Activated naive CD4-positive, alpha-beta T cell (primary cell): ENCODE measurements around the gene FANCG.

Experiments
- DNase-seq, 4 experiments: peaks; one replicate each; lab custom pipeline; 2025; lab: John Stamatoyannopoulos, UW

The FANCG gene

DNA sequence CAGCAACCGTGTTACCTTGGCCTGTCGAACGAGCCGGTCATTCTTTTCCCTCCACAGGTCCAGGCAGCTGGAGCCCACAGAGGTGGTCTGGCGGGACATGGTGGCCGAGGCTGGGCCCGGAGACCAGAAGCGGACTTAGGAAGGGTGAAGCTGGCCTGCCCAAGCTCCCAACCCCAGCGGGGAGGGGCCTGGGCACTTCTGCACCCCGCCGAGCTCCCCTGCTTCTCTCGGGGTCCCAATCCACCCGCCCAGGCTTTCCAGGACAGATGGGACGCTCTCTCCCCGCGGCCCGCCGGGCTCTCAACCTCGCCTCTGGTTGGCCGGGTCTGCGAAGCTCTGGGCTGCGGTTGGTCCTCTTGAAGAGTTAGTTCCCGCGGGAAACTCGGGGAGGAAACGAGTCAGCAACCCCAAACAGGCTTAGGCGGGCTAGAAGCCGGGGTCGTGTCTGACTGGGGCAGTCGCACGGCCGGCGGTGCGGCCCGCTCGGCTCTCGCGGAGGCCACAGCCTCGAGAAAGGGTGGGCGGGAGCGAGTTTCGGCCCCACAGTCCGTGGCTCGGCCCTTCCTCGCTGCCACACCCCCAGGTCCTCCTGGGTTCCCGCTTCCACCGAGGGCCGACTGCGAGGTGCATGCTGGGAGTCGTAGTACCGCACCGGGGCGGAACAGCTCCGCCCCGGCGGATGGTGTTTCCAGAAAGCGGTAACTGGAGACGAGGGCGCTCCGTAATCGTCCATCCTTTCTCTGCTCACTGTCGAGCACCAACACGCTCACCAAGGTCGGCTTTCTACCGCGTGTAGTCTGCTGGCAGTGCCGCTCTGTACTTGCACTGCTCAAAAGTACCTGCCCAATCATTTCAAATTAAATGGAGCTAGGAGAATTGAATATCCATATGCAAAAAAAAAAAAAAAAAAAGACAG lies at the start of gene FANCG:
Gene FANCG, minus strand, starts transcription at position 517 of the 916 bp plus-strand sequence. Its CDS starts 418 bp downstream, at position 99.
- DNase-seq: peak; percentile 40 to 68 (median 54)

GRCh38 chr9:35116898-35117551 lies 37.3 kb upstream of the FANCG start:
- peak; percentile 47 to 72 (median 58) for DNase-seq

DNA sequence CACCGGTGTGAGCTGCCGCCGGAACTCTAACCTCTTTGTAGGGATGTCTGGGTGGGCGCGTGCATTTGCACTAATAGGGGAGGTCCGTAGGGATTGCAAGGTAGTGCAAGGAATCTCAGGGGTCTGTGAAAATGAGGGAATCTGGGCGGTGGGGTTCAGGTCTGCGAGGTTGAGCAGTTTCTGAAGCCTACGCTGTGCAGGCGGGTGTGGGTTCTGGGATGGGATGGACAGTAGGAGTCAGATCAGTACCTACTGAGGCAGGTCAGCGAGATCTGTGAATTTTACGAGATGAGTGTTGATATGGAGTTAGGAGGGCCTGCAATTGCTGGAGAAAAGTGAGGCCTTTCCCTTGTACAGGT lies 36.8 kb upstream of the FANCG start:
- no peak for DNase-seq

DNA sequence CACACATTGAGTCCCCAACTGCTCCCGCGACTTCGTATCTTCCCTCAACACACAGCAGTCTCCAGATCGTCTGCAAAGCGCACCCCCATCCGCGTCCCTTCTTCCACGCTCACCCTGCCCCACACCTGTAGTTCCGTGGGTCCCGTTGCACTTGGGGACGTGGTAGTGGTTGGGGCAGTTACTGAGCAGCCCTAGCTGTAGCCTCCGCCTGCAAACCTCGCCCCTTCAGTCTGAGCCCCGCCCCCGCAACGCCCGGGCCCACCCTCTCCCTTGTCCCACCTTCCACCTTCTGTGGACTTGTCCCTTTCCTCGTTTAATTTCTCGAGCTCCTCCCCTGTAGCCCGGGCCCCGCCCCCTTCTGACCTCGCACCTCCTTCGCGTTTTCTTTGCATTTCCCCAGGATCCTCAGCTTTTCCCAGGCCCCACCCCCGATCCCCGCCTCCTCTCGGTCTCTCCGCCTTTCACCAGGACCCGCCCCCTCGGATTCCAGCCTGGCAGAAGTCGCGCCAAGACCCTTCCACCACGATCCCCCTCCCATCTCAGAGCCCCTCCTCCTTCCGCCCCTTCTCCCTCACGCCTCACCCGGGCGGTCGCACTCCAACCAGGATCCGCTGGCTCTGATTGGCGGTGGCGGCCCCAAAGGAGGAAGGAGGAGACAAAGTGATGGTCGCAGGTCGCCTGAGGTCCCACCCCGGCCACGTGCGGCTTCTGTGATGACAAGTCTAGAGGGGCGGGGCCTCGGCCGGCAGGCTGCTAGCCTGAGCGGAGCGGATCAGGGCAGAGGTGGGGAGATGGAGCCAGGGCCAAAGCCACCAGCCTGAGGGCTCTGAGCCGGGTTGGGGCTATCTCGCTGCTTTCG lies 36.2 kb upstream of the FANCG start, which contains the start of gene ATOSB:
Gene ATOSB, minus strand, starts transcription at position 183 of the 859 bp plus-strand sequence. CDS start 7,588 bp downstream, outside the sequence.
- DNase-seq: peak; percentile 70 to 88 (median 72)

DNA sequence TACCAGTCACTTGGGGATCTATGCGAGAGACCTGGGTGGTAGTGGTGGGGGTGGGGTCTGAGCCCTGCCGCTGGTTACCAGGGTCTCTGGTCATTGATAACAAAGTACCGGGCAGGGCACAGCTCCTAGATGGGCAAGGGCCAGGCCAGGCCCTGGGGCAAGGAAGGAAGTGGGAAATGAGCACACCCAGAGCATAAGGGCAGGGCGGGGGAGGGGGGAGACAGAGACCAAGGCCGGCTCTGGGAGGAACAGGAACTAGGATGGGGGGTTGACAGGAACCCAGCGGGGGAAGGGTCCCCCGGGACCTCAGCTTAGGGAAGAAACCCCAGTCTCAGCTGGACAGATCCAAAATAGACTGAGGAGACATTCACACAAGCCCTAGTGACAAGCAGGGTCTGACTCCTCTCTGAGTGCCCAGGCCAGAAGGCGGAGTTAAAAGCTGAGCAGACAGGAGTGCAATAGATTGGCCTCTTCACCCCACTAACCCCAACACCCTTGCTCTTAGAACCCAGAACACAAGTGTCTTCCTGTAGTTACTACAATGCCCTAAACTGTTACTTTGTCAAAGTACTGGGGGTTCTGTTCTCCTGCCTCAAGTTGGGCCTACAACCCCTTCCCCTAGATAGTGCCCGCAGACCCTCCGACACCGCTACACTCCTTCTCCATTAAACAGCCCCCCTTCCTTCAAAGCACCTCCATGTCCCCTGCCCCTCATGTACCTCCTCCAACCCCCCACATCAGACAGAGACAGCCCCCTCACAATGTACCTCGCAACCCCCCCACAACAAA lies 35.3 kb upstream of the FANCG start:
- no peak for DNase-seq

GRCh38 chr9:35114113-35114839 lies 34.5 kb upstream of the FANCG start:
- DNase-seq: peak in 2 of 4 experiments; percentile 20 to 22

- DNase-seq: no peak
These were observed 32.7 kb upstream of the FANCG start for GRCh38 chr9:35112257-35113020.

- DNase-seq: peak; percentile 82 to 94 (median 90)
These were observed 31.5 kb upstream of the FANCG start for GRCh38 chr9:35111001-35111933.

- no peak for DNase-seq
These were observed 30.6 kb upstream of the FANCG start for GRCh38 chr9:35110327-35110761.

DNA sequence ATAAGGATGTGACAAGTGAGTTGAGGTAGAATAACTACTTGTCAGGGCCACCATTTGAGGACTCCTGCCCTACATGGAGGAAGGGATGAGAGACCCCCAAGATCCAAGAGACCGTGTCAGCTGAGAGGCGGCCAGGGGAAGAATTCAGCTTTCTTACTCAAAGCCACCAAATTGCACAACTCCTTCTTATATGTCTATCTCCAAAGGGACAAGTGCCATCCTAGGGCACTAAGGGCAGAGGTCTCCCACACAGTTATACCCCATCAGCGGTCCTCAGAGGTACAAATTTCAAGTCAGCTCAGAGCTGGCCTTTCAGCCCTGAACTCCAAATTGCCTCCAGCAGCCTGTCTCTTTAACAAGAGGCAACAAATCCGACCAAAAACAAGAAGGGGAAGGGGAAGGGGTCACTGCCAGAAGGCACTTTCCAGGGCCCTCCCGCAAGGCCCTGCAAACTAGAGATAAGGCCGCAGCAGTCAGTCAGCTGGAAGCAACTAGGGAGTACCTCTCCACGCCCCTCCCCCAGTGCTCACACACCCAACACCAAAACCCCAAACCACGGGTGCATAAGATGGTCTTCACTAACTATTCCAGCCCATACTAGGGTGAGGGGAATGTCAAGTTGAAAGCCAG lies 29.3 kb upstream of the FANCG start:
- DNase-seq: no peak

- DNase-seq: no peak
These were observed 28.7 kb upstream of the FANCG start for GRCh38 chr9:35108461-35108860.

DNA sequence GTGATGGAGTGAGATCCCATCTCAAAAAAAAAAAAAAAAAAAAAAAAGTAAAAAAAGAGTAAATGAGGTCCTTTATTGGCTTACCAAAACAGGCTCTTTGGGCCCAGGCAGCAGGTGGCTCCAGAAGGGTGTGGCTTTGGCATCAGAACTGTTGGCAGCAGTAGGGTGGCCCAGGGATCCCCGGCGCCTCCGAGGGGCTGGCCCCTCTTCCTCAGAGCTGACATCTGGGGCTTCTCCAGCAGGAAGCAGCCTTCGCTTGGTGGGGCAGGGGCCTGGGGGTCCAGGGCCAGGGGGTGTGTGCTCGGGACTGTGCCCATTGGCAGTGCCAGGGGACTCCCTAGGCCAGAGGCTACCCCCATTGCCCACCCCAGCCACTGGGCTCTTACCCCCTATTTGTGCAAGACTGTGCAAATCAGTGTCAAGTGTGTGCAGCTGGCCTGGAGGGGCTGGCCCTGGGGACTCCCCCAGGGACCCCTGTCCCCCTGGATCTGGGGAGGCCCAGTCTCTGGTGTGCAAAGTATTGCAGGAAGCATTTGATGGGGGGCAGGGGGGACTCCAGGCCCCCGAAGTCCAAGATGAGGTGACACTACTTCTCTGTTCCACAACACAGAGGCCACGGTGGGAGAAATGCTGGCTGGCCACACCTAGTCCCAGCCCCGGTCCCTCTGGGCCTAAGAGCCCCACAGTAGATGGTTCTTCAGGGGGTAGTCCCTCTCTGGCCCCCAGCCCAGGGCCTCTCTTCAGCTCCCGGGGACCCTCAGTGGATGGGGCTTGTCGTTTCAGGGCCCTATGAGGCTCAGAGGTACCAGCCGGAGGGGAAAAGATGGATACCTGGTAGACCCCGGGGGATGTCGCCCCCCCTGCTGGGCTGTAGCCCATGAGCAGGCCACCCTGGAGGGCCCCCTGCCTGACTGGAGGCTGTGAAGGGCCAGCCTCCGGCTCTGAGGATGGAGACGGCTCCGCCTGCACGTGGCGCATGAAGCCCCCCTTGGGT lies 27.9 kb upstream of the FANCG start:
- no peak for DNase-seq

DNA sequence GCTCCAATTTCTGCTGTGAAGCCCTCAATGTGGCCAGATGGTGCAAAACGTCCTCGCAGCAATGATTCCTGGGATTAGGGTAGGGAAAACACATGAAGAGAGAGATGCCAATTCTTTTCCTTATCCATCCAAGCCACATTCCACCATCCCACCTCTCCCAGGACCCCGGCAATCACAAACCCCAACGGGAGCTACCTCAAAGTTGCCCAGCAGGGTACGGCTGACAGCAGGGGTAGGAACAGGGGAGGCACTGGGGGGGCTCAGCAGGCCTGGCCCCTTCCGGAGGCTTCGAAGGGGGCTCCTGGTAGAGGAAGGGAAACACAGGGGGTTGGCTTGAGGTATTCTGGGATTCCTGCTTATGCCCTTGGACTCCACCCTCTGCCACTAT lies 26.6 kb upstream of the FANCG start:
- DNase-seq: no peak

GRCh38 chr9:35105571-35106342 lies 26.0 kb upstream of the FANCG start:
- no peak for DNase-seq

DNA sequence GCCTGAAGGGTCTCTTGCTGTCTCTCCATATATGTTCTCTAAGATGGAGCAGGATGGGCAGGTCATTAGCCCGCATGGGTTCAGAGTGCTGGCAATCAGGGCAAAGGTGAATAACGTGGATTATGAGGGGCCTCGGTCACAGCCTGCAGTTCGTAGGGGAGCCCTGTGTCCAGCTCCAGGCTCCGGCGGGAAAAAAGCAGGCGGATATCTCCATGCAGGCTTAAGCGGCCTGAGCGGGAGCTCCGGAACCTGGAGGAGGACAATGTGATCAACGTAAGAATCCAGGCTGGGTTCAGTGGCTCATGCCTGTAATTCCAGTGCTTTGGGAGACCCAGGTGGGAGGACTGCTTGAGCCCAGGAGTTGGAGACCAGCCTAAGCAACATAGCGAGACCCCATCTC lies 25.4 kb upstream of the FANCG start:
- DNase-seq: no peak

GRCh38 chr9:35104586-35104985 lies 24.8 kb upstream of the FANCG start:
- no peak for DNase-seq
